HG02571 (cell line): ENCODE data around the gene NFATC2.
"Not testable (repeated sequence)": the region's sequence is repeated elsewhere in the genome, so short reads cannot be mapped to it uniquely, and the experiment has no call there.

Experiments used
- ATAC-seq: cut with Tn5 transposase; IDR thresholded peaks from one replicate; pipeline ENCODE4 v1.9.1; 2021; ENCODE audit warnings: mild to moderate bottlenecking, moderate library complexity; ENCODE audit not compliant: unreplicated experiment

NFATC2 gene

DNA sequence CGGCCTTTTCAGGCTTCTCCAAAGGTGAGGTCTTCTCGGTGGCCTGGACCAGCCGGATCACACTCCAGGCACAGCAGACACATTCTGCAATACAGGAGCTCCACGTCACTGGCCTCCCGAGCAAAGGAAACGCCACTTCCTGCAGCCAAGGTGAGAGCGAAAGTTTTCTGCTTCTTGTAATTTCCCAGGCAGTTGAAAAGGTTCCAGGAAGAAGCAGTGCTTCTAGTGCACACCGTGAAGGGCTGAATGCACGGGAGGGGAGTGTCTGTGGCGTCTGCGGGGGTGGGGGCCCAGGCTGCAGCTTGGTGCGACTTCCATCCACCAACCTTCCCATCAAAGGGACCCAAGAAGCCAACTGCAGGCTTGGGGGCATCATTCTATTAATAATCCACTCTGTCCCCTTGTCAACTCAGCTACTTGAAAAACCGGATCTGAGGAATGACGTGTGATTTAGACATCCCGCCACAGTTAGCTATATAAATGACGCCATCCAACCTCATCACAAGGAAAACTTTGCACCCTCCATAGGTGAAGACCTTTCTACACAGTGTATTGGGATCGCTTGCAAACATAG lies 61.1 kb downstream of the NFATC2 start:
- no peak for ATAC-seq

DNA sequence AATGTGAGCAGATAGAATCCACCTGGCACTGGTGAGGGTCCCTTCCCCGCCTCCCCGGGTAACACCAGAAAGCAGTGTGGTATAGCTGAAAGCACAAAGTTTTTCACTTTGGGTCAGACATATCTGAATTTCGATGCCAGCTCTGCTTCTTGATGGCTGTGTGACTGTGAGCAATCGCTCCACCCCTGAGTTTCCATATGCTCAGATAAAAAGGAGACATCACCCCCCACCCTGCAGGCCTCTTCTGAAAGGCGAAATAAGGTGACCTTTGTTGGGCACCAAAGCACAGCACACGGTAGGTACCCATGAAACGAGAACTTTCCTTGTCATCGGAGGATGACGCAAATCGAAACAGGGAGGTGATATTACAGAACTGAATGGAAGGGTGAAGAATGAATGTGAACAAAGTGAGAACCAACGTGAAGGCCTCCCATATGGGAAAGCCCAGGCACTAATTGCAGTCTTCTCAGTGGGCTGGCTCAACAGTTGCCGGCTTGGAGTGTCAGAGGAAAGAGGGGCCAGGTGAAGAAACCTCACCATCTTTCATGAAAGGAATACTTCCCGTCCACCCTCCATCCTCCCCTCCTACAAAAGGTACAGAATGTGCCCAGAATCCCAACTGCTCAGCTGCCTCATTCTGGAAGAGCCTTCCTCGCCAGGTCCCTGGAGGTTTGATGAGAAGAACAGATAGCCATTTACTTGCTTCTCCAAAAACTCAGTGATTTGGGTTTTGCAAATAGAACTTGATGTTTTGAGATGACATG lies 61.8 kb downstream of the NFATC2 start:
- ATAC-seq = peak; percentile 67

DNA sequence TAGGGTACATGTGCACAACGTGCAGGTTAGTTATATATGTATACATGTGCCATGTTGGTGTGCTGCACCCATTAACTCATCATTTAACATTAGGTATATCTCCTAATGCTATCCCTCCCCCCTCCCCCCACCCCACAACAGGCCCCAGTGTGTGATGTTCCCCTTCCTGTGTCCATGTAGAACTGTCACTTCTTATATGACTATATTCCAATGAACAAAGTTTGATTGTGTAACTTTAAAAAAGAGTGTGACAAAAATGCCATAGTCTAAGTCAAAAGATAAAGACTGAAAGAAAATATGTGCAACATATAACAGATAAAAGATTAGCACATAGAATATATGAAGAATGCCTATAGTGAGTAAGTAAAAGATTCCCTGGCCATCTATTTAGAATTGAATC lies 66.4 kb downstream of the NFATC2 start:
- ATAC-seq = not testable (repeated sequence)

- no peak for ATAC-seq
Measured at GRCh38 chr20:51473771-51474170, 68.7 kb downstream of the NFATC2 start.

DNA sequence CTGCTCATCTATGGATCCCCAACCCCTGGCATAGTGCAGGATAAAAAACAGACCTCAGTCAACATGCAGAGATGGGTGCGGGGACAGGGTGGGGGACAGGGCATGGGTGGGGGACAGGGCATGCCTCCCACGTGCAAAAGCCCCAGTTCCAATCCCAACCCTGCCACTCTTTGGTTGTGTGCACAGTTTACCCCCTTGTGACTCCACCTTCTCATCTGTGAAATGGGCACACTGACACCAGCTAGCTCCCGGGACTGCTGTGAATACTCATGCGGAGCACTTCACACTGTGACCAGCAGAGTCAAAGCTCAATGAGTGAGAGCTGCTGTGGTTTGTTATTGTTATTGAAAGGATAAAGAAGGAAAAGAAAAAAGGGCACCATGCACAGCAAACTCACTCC lies 69.3 kb downstream of the NFATC2 start:
- ATAC-seq = no peak

DNA sequence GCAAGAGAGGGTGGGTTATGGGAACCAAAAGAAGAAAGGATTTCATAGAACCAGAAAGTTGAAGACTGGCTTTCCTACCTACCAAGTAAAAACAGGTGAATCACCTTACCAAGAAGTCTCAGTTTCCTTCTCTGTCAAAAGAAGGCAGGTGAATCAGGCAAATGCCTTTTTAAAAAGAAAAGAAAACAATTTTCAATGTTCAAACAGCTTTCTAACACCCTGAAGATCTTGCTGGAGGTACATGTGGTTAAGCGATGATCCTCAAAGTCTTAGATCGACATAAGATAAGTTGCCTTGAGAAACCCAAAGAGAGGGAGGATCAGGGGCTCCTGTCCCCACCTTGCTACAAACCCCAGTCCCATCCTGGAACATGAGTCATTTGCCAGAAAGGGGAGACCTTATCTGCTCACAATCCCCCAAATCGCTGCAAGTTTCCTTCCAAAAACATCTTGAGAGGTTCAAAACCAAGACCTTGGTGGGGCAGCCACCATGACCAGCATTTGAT lies 71.6 kb downstream of the NFATC2 start:
- no peak for ATAC-seq

DNA sequence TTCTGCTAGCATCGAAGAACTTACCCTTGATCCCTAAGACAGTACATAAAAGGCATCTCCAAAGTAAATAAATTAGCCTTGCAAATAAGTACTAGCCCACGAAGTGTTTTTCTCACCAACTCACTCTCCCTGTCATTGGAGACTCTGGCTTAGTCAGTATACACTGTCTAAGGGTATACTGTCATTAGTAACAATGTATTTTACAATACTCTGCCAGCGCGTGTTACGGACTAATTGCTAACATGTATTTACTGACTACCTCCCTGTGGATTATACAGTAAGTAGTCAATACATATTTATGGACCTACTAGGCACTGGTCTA lies 72.1 kb downstream of the NFATC2 start:
- no peak for ATAC-seq

DNA sequence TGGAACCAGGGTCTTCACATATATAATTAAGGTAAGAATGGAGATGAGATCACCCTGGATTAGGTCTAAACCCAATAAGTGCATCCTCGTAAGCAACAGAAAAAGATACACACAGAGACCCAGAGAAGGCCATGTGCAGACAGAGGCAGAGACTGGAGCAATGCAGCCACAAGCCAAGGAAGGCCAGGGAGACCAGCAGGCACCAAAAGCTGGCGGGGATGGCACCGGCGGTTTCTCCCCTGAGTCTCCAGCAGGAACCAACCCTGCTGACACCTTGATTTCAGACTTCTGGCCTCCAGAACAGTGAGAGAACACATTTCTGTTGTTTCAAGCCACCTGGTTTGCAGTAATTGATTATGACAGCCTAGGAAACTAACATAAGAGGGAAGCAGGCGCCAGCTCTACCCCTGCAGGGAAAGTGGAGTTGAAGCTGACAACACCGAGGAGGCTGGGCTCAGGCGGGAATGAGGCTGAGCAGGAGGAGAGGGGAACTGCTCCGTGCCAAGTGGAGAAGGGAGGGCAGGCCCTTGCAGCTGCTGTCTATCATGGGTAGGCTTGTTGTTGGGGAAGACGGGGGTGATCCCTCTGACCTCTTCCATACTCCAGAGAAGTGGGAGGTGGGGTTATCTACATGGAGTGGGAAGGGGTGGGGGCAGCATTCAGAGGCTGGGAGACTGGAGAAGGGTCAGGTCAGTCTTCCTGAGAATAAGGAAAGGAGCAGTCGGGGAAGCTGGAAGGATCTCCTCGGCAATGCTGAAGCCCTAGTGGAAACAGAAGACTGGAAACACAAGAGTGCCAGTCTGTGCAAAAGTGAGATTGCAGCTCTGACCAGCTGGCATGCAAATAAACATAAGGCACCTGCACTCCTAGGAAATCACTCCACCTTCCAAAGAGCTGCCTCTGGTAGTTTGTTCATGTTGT lies 72.7 kb downstream of the NFATC2 start:
- ATAC-seq = no peak

DNA sequence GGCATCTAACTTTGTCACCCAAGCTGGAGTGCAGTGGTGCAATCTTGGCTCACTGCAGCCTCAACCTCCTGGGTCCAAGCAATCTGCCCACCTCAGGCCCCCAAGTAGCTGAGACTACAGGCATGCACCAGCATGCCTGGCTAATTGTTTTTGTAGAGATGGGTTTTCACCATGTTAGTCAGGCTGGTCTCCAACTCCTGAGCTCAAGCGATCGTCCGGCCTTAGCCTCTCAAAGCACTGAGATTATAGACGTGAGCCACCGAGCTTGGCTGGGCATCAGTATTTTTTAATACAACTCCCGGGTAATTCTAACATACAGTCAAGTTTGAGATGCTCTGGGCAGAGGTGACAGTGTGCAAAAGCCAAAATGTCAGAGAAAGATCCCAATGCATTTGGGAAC lies 73.5 kb downstream of the NFATC2 start:
- ATAC-seq = no peak

DNA sequence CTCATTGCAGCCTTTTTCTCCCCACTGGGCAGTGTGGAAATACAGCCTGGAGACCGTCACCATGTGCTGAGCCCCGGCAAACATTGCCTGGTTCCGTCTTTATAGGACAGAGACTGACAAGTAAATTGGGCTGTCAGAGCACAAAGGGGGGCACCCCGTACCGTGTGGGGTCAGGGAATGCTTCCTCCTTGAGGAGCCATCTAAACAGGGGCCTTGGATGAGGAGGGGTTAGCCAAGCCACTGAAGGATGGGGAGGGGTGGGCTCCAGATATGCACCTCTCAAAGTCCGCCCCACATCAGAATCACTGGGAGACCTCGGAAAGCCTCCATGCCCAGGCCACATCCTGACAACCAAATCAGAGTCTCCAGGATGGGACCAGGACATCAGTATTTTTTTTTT lies 73.9 kb downstream of the NFATC2 start:
- no peak for ATAC-seq

- ATAC-seq = no peak
Measured at GRCh38 chr20:51467956-51468626, 74.4 kb downstream of the NFATC2 start.

- no peak for ATAC-seq
Measured at GRCh38 chr20:51463998-51464397, 78.5 kb downstream of the NFATC2 start.

DNA sequence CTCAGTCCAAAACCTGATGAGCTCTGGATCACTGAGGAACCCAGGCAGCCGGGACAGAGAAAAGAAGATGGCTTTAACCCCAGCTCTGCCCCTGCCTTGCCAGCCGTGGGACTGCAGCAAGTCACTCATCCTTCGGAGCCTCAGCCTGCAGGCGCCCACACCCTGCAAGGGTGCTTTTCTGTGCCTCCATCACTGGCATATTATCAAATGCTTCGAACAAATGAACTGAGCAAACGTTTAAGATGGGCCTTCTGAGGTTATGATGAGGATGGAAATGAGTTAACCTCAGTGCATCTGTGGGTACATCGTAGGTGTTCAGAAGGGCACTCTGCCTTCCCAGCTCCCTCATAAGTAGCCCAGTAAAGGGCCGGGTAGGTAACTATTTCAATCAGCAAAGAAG lies 79.0 kb downstream of the NFATC2 start:
- ATAC-seq = no peak

GRCh38 chr20:51462566-51463276 lies 79.8 kb downstream of the NFATC2 start:
- no peak for ATAC-seq

DNA sequence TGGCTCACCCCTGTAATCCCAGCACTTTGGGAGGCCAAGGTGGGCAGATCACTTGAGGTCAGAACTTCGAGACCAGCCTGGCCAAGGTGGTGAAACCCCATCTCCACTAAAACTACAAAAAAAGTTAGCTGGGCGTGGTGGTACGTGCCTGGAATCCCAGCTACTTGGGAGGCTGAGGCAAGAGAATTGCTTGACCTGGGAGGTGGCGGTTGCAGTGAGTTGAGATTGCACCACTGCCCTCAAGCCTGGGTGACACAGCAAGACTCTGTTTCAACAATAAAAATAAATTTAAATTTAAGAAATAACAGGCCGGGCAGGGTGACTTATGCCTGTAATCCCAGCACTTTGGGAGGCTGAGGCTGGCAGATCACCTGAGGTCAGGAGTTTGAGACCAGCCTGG lies 80.7 kb downstream of the NFATC2 start:
- ATAC-seq = not testable (repeated sequence)

- no peak for ATAC-seq
Measured at GRCh38 chr20:51461306-51461705, 81.2 kb downstream of the NFATC2 start.

- peak; percentile 98 for ATAC-seq
Measured at GRCh38 chr20:51460569-51461265, 81.8 kb downstream of the NFATC2 start.

DNA sequence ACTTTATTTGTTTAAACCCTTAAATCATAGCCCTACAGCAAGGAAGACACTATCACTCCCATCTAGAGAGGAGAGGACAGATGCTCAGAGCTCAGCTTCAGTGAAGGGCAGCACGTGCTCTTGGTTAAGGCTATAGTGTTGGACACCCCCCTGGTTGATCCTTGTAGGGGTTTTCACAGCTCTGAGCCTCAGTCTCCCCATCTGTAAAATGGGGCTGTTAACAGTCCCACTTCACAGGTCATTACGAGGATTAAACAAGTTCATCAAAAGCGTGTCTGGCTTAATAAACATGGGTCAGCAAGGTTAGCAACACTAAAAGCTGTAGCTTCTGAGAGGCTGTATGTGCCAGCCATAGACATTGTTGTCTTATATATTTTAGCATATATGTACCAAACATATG lies 82.4 kb downstream of the NFATC2 start:
- ATAC-seq = no peak

DNA sequence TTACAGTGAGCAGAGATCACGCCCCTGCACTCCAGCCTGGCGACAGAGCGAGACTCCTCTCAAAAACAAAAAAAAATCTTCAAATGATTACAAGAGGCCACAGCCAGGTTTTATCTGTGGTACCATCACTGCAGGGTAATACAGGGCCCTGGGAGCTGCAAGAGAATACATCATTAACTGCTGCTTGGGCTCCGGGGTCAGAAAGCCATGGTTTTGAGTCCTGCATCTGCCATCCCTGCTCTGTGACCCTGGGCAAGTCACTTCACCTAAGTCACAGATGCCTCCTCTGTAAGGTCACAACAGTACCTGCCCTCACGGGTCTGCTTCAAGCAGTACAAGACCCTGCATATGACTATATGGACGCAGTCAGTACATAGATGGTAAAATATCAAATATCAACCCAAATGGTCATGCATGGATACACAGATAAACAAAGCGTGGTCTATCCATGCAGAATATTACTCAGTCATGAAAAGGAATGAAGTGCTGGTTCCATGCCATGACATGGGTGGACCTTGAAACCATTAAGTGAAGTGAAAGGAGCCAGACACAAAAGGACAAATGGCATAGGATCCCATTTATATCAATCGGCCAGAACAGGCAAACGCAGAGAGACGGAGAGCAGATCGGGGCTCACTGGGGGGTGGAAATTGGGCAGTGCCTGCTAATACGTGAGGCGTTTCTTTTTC lies 83.6 kb downstream of the NFATC2 start:
- ATAC-seq = no peak
